Small intestine (tissue), 7 donors: ENCODE measurements around the gene TRPM5. TPM values are rescaled to one million over a fixed set of nuclear protein-coding genes. Genes with fewer than 3 reads are reported as not detected.
A peak's percentile ranks its signal among the peaks of the same experiment; 100 is the strongest.

Experiments
- DNase-seq, 2 donors: peaks; one replicate each; pipeline versions ENCODE4 v3.0.0 to v3.0.0-alpha.2; 2013
- FAIRE-seq: peaks from 2 replicates; lab custom pipeline; 2012; peaks lifted over from hg19 to GRCh38; lab: Jason Lieb, UNC
- H3K27ac ChIP-seq, 3 donors: one replicate each; pipeline ENCODE4 v1.5.1; 2013; ENCODE audit warnings: low read length in 2 of 3, mild to moderate bottlenecking in 2 of 3, control low read depth in 1 of 3, inconsistent platforms in 1 of 3, low read depth in 1 of 3, moderate library complexity in 1 of 3
- H3K27me3 ChIP-seq, 3 donors: one replicate each; pipeline ENCODE4 v1.6.1; 2013; ENCODE audit warnings: low read length in 3 of 3, inconsistent platforms in 1 of 3; ENCODE audit not compliant: control insufficient read depth in 3 of 3, insufficient read depth in 3 of 3
- H3K36me3 ChIP-seq, 3 donors: one replicate each; pipeline ENCODE4 v1.6.1; 2013; ENCODE audit warnings: low read length in 3 of 3, inconsistent platforms in 1 of 3, low read depth in 1 of 3, mild to moderate bottlenecking in 1 of 3, moderate library complexity in 1 of 3; ENCODE audit not compliant: control insufficient read depth in 3 of 3, insufficient read depth in 2 of 3
- H3K4me1 ChIP-seq, 3 donors: one replicate each; pipeline ENCODE4 v1.6.1; 2013; ENCODE audit warnings: low read length in 2 of 3, inconsistent platforms in 1 of 3, low read depth in 1 of 3, mild to moderate bottlenecking in 1 of 3, moderate library complexity in 1 of 3; ENCODE audit not compliant: control insufficient read depth in 3 of 3, insufficient read depth in 2 of 3
- H3K4me3 ChIP-seq, 3 donors: one replicate each; pipeline ENCODE4 v1.5.1; 2013; ENCODE audit warnings: low read length in 3 of 3, control low read depth in 1 of 3, inconsistent platforms in 1 of 3, low read depth in 1 of 3, mild to moderate bottlenecking in 1 of 3, moderate library complexity in 1 of 3
- H3K9me3 ChIP-seq, 2 donors: one replicate each; pipeline ENCODE4 v1.6.1; 2013; ENCODE audit warnings: low read depth in 1 of 2, low read length in 1 of 2; ENCODE audit not compliant: control insufficient read depth in 2 of 2, insufficient read depth in 1 of 2
- WGBS, 3 donors: extraction: QIAGEN DNeasy Blood & Tissue Kit; methylation state at CpG; one replicate each; pipeline ENCODE4 v1.1.7; 2013; 5-methylcytosine and 5-hydroxymethylcytosine counted together
- polyA plus RNA-seq, 4 donors: library from polyadenylated mRNA; stranded (reverse) in 3 of 4; unstranded in 1 of 4; fragments of 200-250 nt in 3 of 4; fragments of 120-200 nt in 1 of 4; gene quantifications; one replicate each; pipeline versions ENCODE4 v1.2.1 to v1.2.3, GENCODE V29; 2013
- donor health status: healthy with polysubstance abuse.
- donor health status: control.
- donor health status: control.
- donor health status: Bipolar disorder and iron deficiency.
- donor health status: healthy.

Gene TRPM5
- polyA plus RNA-seq, 4 donors, result 1.3 to 10.0 (median 2.9) TPM

DNA sequence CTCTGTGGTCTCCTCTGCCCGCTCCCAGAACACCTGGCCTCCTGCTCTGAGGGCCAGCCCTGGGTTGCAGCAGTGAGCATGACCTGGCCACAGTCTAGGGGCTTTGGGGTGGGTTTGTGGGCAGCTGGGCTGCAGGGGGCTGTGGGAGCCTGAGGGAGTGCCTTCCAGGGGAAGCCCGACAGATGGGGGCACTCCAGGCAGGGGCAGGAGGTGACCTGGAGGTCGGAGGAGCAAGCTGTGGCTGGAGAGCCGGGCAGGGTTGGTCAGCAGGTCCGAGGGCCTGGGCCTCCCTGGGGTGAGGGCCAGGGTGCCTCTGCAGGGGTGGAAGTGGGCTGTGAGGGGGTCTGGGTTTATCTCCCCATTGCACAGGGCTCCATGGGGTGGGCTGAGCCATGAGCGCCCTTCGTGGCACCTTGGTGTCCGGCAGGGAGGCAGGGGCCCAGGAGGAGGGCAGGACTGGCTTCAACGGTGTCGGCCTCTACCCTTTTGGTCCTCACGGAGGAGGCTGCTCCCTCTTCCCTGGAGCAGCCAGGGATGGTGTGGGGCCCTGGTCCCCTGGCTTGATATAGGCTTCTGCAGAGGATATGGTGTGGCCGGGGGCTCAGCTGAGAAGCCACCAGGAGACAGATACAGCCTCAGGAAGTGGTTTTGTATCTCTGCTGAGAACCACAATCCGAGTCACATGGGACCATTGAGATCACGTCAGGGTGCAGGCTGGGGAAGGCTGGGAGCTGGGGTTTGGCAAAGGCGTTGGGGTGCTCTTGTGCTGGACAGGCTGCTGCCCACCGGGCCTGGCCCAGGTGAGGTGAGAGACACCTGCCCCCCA, 22.8 kb upstream of the TRPM5 start:
- WGBS, 3 donors, result 66 to 77% (median 67%) methylated on average over 16 of the region's 16 CpGs
- H3K9me3 ChIP-seq, result no peaks in the 10 kb centered on the region
- H3K27ac ChIP-seq, result no peak overlapping the region
- DNase-seq (peak in 1 of 2 donors; percentile 48), FAIRE-seq (no peak)
- no peaks in the 10 kb centered on the region for H3K27me3 ChIP-seq
- no peak overlapping the region for H3K4me3 ChIP-seq
- peaks cover 0 to 9% (median 0%) of the 10 kb centered on the region in 3 donors for H3K36me3 ChIP-seq
- H3K4me1 ChIP-seq, result peaks cover 5 to 22% (median 15%) of the 10 kb centered on the region in 3 donors

GRCh38 chr11:2466069-2466801, 21.9 kb upstream of the TRPM5 start:
- Histone ChIP-seq H3K9me3 (no peaks in the 10 kb centered on the region), H3K4me3 (no peak overlapping the region), H3K27ac (no peak overlapping the region), H3K36me3 (peaks cover 0 to 7% (median 0%) of the 10 kb centered on the region in 3 donors), H3K27me3 (no peaks in the 10 kb centered on the region), H3K4me1 (peaks cover 5 to 31% (median 17%) of the 10 kb centered on the region in 3 donors)
- FAIRE-seq (no peak), DNase-seq (no peak)
- 39 to 68% (median 57%) methylated on average over 9 of the region's 9 CpGs for WGBS, 3 donors

DNA sequence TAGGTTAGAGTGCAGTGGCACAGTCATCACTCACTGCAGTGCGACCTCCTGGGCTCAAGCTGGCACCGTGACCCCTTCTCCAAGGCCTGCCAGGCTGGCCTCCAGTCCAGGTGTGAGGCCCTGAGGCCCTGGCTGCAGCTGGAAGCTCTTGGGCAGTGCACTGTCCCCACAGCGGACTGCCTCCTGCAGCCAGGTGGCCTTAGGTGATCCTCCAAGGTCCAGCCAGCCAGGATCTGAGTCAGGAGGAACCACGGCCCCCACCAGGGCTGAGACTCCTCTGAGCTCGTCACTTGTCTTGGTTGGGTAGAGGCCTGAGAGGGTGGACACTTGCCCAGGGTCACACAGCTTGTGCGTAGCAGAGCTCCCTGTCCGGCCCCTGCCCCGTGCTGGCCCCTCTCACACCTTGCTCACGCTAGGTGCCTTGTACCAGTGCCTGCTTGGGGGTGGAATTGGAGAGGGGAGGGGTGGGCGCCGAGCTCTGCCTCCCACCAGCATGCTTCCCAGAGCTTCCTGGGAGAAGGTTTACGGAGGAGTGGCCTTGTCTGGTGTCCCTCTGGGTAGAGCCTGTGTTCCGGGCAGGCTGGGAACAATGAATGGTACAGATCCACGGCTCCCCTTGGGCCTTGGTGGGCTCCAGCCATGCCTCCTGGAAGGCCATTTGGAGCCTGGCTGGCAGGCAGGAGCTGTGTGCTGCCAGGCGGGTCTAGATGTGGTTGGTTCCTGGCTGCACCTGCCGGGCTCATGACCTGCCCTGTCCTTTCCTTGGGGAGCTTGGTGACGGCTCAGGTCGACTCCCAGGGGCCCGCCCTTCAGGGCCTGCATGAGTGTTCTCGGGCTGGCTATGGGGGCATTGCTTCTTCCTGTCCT, 21.1 kb upstream of the TRPM5 start:
- WGBS, 3 donors, result 42 to 74% (median 50%) methylated on average over 17 to 20 of the region's 20 CpGs
- FAIRE-seq, result no peak
- peak in 1 of 2 donors; percentile 69 for DNase-seq
- peaks cover 10 to 39% (median 17%) of the 10 kb centered on the region in 3 donors for H3K4me1 ChIP-seq
- H3K9me3 ChIP-seq, result no peaks in the 10 kb centered on the region
- H3K36me3 ChIP-seq, result peaks cover 0 to 7% (median 0%) of the 10 kb centered on the region in 3 donors
- no peaks in the 10 kb centered on the region for H3K27me3 ChIP-seq
- H3K4me3 ChIP-seq, result no peak overlapping the region
- H3K27ac ChIP-seq, result no peak overlapping the region

DNA sequence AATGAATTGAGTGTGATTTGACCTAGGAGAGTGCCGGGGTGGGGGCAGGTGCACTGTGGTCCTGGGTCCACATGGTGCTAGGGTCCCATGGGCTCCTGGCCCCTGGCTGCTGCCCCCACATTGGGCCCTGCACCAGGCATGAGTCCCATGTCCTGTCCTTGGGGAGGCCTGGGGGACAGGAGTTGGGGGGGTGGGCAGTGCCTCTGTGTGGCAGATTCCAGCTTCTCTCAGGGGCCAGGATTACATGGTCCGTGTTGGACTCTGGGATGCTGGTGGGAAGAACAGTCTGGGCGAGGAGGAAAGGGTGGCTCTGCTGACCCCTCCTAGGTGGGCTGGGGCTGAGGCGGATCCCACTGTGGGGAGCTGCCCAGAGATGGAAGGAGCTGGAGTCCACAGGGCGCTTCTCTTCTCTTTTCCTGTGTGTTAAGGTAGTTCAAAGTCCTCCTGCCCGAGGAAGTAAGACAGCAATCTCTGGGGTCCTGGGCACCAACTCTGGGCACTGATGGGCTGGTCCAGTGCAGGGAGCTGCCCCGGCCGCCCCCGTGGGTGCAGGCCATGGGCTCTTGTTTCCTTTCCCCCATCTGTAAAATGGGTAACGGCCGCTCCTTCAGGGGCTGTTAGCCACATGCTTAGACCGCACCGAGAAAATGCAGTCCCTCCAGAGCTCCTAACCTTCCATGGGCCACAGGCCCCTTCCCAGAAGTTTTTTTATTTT, 20.3 kb upstream of the TRPM5 start:
- 30 to 72% (median 53%) methylated on average over 10 to 13 of the region's 13 CpGs for WGBS, 3 donors
- Histone ChIP-seq H3K27me3 (no peaks in the 10 kb centered on the region), H3K27ac (no peak overlapping the region), H3K9me3 (no peaks in the 10 kb centered on the region), H3K36me3 (peaks cover 0 to 7% (median 0%) of the 10 kb centered on the region in 3 donors), H3K4me3 (no peak overlapping the region), H3K4me1 (peaks cover 15 to 47% (median 17%) of the 10 kb centered on the region in 3 donors)
- DNase-seq (peak in 1 of 2 donors; percentile 70), FAIRE-seq (no peak)

- peak overlapping the region in 2 of 3 donors; percentile 1 to 24 for H3K27ac ChIP-seq
- H3K27me3 ChIP-seq, result no peaks in the 10 kb centered on the region
- H3K4me1 ChIP-seq, result peaks cover 15 to 54% (median 17%) of the 10 kb centered on the region in 3 donors
- no peak overlapping the region for H3K4me3 ChIP-seq
- H3K36me3 ChIP-seq, result peaks cover 0 to 7% (median 0%) of the 10 kb centered on the region in 3 donors
- no peaks in the 10 kb centered on the region for H3K9me3 ChIP-seq
- FAIRE-seq, result no peak
- 30 to 61% (median 40%) methylated on average over 26 of the region's 26 CpGs for WGBS, 3 donors
- DNase-seq, result no peak
Measured at GRCh38 chr11:2463766-2464277, 19.5 kb upstream of the TRPM5 start.

GRCh38 chr11:2462986-2463765, 18.9 kb upstream of the TRPM5 start:
- Histone ChIP-seq H3K9me3 (no peaks in the 10 kb centered on the region), H3K27ac (peak overlapping the region; percentile 45 to 82 (median 74)), H3K36me3 (peaks cover 0 to 2% (median 0%) of the 10 kb centered on the region in 3 donors), H3K4me3 (no peak overlapping the region), H3K4me1 (peaks cover 15 to 55% (median 17%) of the 10 kb centered on the region in 3 donors), H3K27me3 (no peaks in the 10 kb centered on the region)
- 17 to 60% (median 38%) methylated on average over 21 to 24 of the region's 24 CpGs for WGBS, 3 donors
- DNase-seq, result peak; percentile 70 to 93
- FAIRE-seq, result no peak

DNA sequence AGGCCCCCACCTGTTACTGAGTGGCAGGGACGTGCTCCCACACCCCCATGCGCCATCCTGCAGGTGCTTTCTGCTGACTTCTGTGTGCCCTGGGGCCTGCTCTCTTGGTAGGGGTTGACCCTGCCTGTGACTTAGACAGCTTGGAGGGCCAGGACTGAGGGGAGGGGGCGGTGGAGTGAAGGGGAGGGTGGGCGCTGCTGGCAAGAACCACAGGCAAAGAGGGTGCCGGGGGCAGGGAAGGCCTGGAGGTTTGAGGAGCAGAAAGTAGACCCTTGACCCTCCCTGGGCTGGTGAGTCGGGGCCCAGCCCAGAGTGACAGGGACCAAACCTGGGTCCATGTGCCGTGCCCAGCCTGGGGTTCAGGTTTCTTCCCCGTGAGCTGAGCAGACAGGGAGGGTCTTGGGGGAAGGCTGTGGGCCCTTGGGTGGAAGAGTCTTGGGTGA, 18.2 kb upstream of the TRPM5 start:
- Histone ChIP-seq H3K9me3 (no peaks in the 10 kb centered on the region), H3K4me1 (peaks cover 11 to 55% (median 17%) of the 10 kb centered on the region in 3 donors), H3K36me3 (peaks cover 0 to 2% (median 0%) of the 10 kb centered on the region in 3 donors), H3K27me3 (no peaks in the 10 kb centered on the region), H3K27ac (peak overlapping the region; percentile 45 to 82 (median 74)), H3K4me3 (no peak overlapping the region)
- DNase-seq (peak; percentile 37 to 60), FAIRE-seq (no peak)
- 26 to 68% (median 47%) methylated on average over 8 of the region's 8 CpGs for WGBS, 3 donors
